Prostate gland (tissue), 2 donors: ENCODE data around the gene SF3A1. TPM values are rescaled to one million over a fixed set of nuclear protein-coding genes. Genes with fewer than 3 reads are reported as not detected.

Source experiments
- DNase-seq: peaks from one replicate; pipeline ENCODE4 v3.0.0-alpha.2; 2019; ENCODE audit warnings: low spot score
- H3K27ac ChIP-seq, 2 donors: fragments of 200-600 bp; sonication (generic); 2 replicates each; pipeline ENCODE4 v1.5.1; 2017 to 2019
- H3K27me3 ChIP-seq: fragments of 200-600 bp; sonication (generic); replicated peaks from 2 replicates; pipeline ENCODE4 v1.5.1; 2019; ENCODE audit not compliant: insufficient read depth
- H3K36me3 ChIP-seq, 2 donors: fragments of 200-600 bp; sonication (generic); 1 replicate in 1 of 2; 2 replicates in 1 of 2; pipeline versions ENCODE4 v1.5.1 to v1.8.1; 2017 to 2019
- H3K4me1 ChIP-seq: fragments of 200-600 bp; sonication (generic); replicated peaks from 2 replicates; pipeline ENCODE4 v1.5.1; 2019
- H3K4me3 ChIP-seq, 2 donors: fragments of 200-600 bp; sonication (generic); 2 replicates each; pipeline ENCODE4 v1.5.1; 2017 to 2019
- H3K9me3 ChIP-seq: fragments of 200-600 bp; sonication (generic); 2 replicates; pipeline ENCODE4 v1.5.1; 2017
- CTCF ChIP-seq, 4 experiments: fragments of 200-600 bp in 2 of 4; fragments of 450-650 bp in 2 of 4; sonication (generic) in 2 of 4; IDR thresholded peaks; 1 replicate in 3 of 4; 2 replicates in 1 of 4; pipeline ENCODE4 v1.5.1; 2016 to 2019; ENCODE audit warnings: antibody characterized with exemption in 4 of 4, mild to moderate bottlenecking in 2 of 4, moderate library complexity in 2 of 4
- POLR2A ChIP-seq: fragments of 450-650 bp; IDR thresholded peaks from one replicate; pipeline ENCODE4 v1.6.1; 2016; ENCODE audit warnings: antibody characterized with exemption, mild to moderate bottlenecking
- POLR2AphosphoS5 ChIP-seq: sonication (generic); formaldehyde crosslinking; IDR thresholded peaks from one replicate; pipeline ENCODE4 v1.6.1; 2017; ENCODE audit warnings: antibody characterized with exemption
- WGBS: methylation state at CpG from one replicate; pipeline ENCODE4 v1.1.5; 2018; 5-methylcytosine and 5-hydroxymethylcytosine counted together
- intact Hi-C: fragments of 100-400 bp; cut with DNase I; formaldehyde crosslinking; loops from one replicate; pipeline ENCODE4 v1.14.2; 2022
- total RNA-seq, 2 donors: library from RNA; depleted of rRNA; stranded (reverse); fragments of >200 nt; gene quantifications; one replicate each; pipeline ENCODE4 v1.1.0, GENCODE V29; 2016

The SF3A1 gene
- total RNA-seq, 2 donors from 2014 or later: 108 to 134 TPM

DNA sequence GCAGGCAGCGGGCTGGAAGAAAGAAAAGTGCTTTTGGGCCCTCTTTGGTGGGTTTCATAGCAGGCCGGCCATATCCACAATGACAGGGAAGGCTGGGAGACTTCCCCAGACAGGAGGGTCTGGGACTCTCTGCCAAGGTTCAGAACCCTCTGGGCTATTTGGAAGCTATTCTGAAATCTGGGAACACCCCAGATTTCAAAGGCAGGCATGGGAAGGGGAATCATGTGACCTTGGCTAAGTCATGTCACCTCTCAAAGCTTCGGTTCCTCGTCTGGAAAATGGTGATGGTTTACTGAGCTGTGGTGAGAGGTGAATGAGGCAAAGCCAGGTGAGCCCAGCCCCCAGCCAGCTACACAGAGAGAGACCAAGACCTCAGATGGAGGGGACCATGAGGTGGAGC, 72.0 kb downstream of the SF3A1 start:
- intact Hi-C loops: no loop called here
- Histone ChIP-seq H3K36me3 (peaks cover 0 to 5% of the 10 kb centered on the region in 2 donors), H3K27ac (no peak overlapping the region), H3K4me1 (no peaks in the 10 kb centered on the region), H3K9me3 (no peaks in the 10 kb centered on the region), H3K27me3 (no peaks in the 10 kb centered on the region), H3K4me3 (no peak overlapping the region)
- no peak for DNase-seq
- TF ChIP-seq POLR2A: no peak
- TF ChIP-seq POLR2AphosphoS5: no peak
- no peak for TF ChIP-seq CTCF (IDR thresholded peaks at IDR 0.05)
- WGBS: 90% methylated on average over 4 of the region's 4 CpGs

- H3K27ac ChIP-seq: no peak overlapping the region
- WGBS: 80% methylated on average over 9 of the region's 9 CpGs
- H3K27me3 ChIP-seq: no peaks in the 10 kb centered on the region
- no peak overlapping the region for H3K4me3 ChIP-seq
- no peaks in the 10 kb centered on the region for H3K9me3 ChIP-seq
- H3K4me1 ChIP-seq: no peaks in the 10 kb centered on the region
- intact Hi-C loops: no loop called here
- H3K36me3 ChIP-seq: peaks cover 0 to 5% of the 10 kb centered on the region in 2 donors
- TF ChIP-seq POLR2A (no peak), CTCF (IDR thresholded peaks at IDR 0.05) (no peak), POLR2AphosphoS5 (no peak)
- no peak for DNase-seq
These were observed 72.5 kb downstream of the SF3A1 start for GRCh38 chr22:30284172-30284571.

DNA sequence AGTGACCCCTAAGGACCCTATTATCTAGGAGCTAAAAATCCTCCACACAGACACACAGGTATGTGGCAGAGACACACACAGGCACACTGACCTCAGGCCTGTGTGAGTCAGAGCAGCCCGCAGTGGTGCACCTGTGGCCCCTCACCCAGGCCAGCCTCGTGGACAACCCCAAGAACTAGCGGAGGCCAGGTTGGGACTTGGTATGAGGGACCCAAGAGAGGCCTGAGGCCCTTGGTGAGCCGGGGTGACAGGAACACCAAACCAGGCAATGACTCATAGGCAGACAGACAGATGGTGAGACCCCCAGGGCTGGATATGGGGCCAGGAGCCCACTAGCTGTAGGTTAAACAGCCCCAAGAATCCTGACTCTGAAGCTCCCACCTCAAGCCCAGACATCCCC, 73.4 kb downstream of the SF3A1 start:
- Histone ChIP-seq H3K9me3 (no peaks in the 10 kb centered on the region), H3K4me3 (no peak overlapping the region), H3K36me3 (peaks cover 0 to 5% of the 10 kb centered on the region in 2 donors), H3K27ac (no peak overlapping the region), H3K27me3 (no peaks in the 10 kb centered on the region), H3K4me1 (no peaks in the 10 kb centered on the region)
- DNase-seq: no peak
- WGBS: 96% methylated on average over 4 of the region's 4 CpGs
- TF ChIP-seq CTCF (IDR thresholded peaks at IDR 0.05) (no peak), POLR2A (no peak), POLR2AphosphoS5 (no peak)
- intact Hi-C loops: no loop called here

DNA sequence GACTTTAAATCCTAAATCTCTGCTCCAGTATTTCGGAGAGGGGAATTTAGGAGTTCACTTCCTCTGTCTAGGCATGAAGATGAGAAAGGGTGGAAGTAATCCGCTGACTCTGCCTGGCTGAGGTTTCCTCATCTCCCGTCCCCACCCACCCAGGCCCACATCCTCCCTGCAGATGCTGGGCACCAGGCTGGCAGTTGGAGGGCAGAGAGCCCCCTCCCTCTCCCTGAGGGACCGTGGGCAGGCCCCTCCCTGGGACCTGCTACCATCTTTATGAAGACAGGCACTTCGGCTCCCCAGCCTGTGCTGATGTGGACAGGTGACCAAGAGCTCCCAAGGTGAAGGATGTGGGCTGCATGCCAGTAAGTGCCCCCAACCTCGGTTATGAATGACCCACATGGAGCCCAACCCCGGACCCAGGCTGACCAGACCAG, 74.1 kb downstream of the SF3A1 start:
- intact Hi-C loops: no loop called here
- 84% methylated on average over 7 of the region's 7 CpGs for WGBS

More for the DNA sequence above, 74.1 kb downstream of the SF3A1 start:
- Histone ChIP-seq H3K4me3 (no peak overlapping the region), H3K36me3 (peaks cover 0 to 5% of the 10 kb centered on the region in 2 donors), H3K9me3 (no peaks in the 10 kb centered on the region), H3K27me3 (no peaks in the 10 kb centered on the region), H3K4me1 (no peaks in the 10 kb centered on the region), H3K27ac (no peak overlapping the region)
- no peak for TF ChIP-seq CTCF (IDR thresholded peaks at IDR 0.05)
- TF ChIP-seq POLR2AphosphoS5: no peak
- TF ChIP-seq POLR2A: no peak
- no peak for DNase-seq

Other genes with a start within 250 kb of the SF3A1 start
- gene LIF, start 110.1 kb downstream of the SF3A1 start, total RNA-seq: under 1 TPM; 0.40 to 0.59 TPM
- gene OSM, start 90.0 kb downstream of the SF3A1 start, total RNA-seq: 1 to 10 TPM in 1 of 2 donors, not detected in 1; 2.5 TPM
- gene CASTOR1, start 67.4 kb downstream of the SF3A1 start, total RNA-seq: 10 to 100 TPM; 27.2 to 33.2 TPM
- gene TBC1D10A, start 30.0 kb downstream of the SF3A1 start, total RNA-seq: 10 to 100 TPM; 46.1 to 51.2 TPM
- 10 to 100 TPM in 1 of 2 donors, 1 to 10 TPM in 1; 3.5 to 28.6 TPM for gene CCDC157, start 113 bp upstream of the SF3A1 start, total RNA-seq
- gene RNF215, start 30.5 kb upstream of the SF3A1 start, total RNA-seq: 10 to 100 TPM; 18.1 to 20.0 TPM
- gene SEC14L2, start 40.1 kb upstream of the SF3A1 start, total RNA-seq: 10 to 100 TPM; 16.8 to 31.1 TPM
- gene MTFP1, start 68.9 kb upstream of the SF3A1 start, total RNA-seq: 10 to 100 TPM; 14.1 to 28.1 TPM
- not detected for gene SEC14L3, start 115.1 kb upstream of the SF3A1 start, total RNA-seq
- gene SEC14L4, start 148.8 kb upstream of the SF3A1 start, total RNA-seq: 10 to 100 TPM in 1 of 2 donors, not detected in 1; 16.9 TPM
- 10 to 100 TPM in 1 of 2 donors, under 1 TPM in 1; 0.23 to 22.9 TPM for gene SEC14L6, start 189.8 kb upstream of the SF3A1 start, total RNA-seq
- 1 to 10 TPM; 1.1 to 9.7 TPM for gene GAL3ST1, start 217.8 kb upstream of the SF3A1 start, total RNA-seq
- gene PES1, start 235.0 kb upstream of the SF3A1 start, total RNA-seq: 10 to 100 TPM; 41.1 to 79.5 TPM